SKM-1 (cell line): Measurements from ENCODE around the gene ADCY1.

ENCODE experiments used
- DNase-seq: peaks from one replicate; lab custom pipeline; 2025; ENCODE audit not compliant: unreplicated experiment; lab: John Stamatoyannopoulos, UW

ADCY1 gene

DNA sequence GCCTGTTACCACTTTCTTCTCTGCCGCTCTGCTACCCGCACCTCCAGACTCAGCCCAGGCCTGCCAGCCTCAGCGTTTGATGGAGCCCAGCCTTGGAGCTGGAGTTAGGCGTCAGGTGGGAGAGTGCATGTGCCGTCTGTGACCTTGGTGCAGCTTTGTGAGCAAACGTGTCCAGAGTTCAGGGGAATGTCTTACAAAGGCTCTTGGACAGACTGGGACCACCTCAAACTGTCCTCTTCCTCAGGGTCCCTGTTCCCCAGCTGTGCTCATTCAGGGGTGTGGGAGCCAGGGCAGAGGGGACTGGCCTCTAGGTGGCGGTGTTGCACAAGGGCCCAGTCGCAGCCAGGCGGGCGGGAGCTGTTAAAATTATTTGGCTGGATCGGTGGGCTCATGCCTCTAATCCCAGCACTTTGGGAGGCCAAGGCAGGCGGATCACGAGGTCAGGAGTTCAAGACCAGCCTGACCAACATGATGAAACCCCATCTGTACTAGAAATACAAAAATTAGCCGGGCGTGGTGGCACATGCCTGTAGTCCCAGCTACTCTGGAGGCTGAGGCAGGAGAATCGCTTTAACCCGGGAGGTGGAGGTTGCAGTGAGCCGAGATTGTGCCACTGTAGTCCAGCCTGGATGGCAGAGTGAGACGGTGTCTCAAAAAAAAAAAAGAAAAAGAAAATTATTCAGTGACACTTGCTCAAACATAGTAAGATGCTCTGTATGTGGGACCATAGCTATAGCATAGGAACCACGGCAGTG lies 89.2 kb downstream of the ADCY1 start:
- no peak for DNase-seq

DNA sequence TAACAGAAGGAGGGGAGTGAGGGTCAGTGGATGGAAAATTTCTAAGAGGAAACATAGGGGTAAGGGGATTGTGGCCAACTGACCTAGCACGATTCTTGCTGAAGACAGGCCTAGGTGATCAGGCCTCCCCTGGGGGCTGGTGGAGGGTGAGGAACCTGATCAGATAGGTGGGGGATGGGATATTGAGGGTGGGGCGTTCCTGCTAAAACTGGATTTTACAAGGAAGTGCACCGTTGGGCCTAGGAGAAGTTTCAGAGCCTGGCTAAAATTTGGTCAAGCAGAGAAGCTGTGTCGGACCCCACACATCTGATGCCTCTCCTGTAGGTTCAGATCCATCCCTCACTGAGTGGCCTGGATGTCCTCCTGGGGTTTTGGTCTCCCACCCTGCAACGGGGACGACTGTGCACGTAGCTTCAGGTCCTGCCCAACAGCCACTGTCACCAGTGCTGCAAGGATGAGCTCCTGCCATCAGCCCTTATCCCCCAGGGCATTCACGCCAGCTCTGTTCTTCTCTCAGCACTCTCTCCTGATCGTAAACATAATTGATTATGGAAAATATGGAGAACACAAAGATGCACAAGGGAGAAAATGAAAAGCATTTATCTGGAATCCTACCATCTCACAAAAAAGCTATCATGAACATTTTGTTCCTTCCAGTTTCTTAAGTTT lies 89.9 kb downstream of the ADCY1 start:
- DNase-seq = no peak

DNA sequence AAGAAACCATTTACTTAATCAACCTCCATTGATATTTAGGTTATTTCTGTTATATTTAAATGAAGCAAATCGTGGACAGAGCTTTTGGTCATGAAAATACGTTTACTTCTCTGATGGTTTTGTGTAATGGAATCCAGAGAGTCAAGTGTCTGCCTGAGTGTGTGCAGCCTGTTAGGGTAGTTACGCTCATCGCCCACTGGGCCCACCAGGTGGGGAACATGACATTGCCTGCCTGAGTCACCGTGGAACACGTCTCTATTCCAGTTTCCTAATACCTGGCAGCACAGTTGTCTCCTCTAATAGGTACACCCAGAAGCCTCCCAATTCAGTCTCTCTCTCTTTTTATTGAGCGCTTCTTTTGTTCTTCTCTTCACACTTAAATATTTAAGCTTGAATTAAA lies 91.0 kb downstream of the ADCY1 start:
- no peak for DNase-seq

DNA sequence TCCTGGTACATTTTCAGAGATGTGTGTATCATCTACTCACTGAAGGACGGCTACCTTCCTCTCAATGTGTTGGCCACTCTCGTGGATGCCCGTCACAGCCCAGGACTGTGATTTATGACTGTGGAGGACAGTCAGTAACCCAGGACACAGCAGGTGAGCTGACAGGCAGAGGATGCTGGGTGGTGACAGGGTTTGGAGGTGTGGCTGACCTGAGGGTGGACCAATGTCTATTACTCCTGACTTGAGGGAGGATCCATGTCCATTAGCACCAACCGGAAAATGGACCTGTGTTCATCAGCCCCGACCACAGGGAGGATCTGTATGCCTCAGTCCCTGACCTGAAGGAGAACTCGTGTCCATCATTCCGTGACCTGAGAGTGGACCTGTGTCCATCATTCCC lies 96.1 kb downstream of the ADCY1 start:
- DNase-seq = no peak

DNA sequence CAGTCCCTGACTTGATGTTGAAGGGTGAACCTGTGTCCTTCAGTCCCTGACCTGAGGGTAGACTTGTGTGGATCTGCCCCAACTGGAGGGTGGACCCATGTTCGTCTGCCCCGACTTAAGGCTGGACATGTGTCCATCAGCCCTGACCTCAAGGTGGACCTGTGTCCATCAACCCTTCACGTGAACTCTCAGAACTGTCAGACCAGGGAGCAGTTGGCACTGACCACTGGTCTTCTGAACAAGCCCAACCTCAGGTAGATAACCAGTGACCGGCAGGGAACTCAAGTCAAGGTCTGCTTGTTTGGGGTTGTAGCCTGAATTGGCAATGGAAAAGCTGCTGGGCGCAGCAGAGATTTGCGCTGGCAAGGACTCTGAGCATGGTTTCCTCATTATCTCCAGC lies 96.5 kb downstream of the ADCY1 start:
- no peak for DNase-seq

DNA sequence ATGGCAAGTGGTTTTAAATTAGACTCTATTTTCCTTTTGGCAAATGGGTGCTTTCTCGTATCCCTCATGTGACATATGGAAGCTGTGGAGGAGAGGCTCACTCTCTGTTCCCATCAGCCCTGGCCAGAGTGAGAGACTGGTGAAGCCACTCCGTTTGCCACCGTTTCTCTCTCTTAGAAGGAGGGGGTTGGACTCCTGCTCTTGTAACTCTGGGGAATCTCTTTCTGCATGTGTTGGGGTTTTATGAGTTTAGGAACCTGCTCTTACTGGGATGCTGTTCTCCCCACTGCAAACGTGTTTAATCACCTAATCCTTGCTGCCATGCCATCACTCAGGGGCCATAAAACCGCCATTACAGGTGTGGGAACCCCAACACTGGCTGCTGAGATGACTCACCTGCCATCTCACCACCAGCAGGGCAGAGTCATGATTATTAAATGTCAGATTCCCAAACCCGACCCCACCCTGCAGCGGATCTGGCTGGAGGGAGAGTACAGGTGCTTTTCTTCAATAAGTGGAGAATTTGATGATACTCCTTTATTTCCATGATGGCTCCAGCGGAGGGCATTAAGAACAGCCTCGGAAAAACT lies 103.2 kb downstream of the ADCY1 start:
- DNase-seq = no peak

DNA sequence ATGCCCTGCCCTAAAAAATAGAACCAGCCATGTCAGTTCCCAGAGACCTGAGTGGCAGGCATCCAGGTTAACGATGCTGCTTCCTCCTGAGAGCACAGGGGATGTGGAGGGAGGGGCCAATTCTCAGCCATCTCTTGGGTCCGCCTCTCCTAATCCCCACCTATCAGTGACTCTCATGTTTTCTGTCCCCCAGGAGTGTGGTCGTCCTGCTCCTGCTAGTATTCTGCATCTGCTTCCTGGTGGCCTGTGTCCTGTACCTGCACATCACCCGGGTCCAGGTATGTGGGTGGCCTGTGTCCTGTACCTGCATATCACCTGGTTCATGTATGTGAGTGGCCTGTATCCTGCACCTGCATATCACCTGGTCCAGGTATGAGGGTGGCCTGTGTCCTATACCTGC lies 105.3 kb downstream of the ADCY1 start:
- no peak for DNase-seq

DNA sequence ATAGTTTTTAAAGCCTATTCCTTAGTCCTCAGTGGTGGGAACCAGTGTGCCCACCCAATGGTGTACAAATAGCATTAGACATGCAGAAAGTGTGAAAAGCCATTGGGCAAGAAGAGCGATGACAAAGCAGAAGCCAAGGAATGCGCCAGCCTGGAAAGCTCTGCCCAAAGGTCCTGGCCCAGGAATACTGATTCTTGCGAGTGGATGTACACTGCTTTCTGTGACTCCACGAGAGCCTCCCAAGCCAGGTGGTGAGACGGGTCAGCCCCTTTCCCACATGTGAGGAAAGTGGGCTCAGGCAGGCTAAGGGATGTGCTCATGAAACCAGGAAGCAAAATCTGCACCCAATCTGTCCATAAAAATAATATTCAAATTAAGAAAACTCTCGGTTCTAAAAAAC lies 106.6 kb downstream of the ADCY1 start:
- no peak for DNase-seq

DNA sequence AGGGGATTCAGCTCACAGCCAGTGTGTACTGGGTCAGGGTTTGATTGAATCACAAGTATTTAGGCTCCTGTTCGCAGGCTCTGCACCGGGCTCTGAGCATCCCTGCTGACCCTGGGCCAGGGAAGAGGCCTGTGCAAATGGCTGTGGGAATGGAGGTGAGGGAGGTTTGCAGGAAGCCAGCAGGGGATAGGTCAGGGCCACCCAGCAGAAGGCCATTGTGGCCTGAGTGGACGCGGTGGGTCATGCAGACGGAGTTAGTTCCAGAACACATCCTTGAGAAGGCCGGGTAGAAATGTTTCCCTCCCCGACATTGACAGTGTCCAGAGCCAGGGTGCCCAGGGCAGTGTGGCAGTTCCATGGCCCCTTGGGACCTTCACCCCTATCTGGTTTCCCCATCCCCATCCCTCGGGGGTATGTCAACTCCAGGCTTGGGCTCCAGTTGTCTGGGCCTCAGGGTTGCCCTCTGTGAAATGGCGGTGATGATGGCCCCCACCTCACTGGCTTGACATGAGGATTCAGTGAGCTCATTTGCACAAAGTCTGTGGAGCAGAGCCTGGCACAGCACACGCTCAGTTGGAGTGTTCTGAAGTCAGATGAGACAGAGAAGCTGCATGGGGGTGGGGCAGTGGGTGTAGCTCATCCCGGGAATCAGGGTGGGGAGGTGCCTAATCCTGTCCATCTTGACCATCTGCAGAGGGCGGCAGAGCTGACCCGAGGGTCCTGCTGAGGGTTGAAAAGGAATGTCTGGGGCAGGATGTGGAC lies 107.6 kb downstream of the ADCY1 start:
- DNase-seq = no peak

DNA sequence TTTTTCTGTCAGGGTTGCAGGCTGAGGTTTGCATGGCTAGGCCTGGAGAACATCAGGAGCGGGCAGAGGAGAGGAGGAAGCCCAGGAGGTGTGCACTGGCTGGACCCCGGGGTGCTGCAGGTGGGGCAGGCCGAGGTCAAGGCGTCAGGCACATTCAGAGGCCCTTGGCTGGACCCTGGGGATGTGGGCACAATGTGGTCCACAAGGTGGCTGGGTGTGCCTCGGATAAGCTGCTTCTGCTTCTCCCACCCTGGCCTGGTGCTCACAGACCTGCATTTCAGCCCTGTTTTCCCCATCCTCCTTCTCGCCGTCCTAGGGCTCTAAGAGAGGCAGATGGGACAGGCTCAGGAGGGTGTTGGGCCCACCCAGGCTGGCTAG lies 108.2 kb downstream of the ADCY1 start:
- no peak for DNase-seq

DNA sequence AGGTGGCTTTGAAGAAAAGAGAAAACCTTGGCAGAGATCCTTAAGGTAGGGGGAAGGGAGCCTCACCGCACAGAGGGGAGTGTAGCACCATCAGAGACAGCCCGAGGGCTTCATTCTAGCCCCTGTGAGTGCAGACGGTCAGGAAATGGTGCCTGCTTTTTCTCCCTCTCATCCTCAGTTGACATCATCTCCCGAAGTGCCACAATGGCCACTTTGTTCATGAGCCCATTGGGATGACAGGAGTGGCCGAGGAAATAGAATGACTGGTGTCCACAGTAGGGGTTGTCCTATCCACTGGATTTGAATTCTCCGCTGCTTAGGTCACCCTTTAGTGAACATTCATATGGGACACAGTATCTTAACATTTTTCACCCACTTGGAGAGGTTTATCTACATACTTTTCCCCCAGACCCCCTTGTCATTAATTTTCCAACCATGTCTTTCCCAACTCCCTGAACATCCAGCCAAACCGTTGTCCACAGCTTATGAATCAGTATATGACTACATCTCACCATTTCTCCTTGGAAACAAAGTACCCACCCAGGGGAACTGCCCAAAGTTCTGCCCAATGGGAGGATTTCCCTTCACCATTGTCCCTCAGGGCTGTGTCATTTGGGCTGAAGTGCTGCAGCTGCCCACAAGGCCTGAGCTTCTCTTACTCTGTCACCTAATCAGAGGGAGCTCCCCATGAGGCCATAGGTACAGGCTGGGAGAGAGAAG lies 108.8 kb downstream of the ADCY1 start:
- DNase-seq = no peak

DNA sequence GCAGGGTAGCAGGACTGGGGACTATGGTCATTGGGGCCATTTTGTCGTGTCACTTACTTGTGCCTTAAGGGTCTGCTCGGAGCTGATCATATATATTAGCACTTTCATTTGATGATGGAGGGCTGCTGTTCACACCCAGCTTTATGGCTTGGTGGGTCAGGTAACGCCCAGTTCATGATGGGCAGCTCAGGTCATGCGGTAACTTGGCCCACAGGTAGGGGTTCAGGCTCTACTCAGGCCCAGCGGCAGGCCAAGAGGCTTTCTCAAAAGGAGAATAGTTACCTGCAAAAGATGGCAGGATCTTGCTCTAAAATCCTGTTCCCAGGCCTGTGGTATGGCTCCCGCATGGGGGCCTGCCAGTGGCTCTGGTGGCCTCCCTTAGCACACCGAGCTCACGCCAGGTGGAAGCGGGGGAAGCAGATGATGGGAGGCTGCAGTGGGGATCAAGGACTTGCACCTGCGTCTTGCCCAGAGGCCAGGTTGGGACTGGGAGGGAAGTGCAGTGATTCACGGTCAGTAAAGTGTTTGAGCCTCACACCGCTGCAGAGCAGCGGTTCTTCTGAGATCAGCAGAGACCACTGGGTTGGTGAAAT lies 109.5 kb downstream of the ADCY1 start:
- no peak for DNase-seq

DNA sequence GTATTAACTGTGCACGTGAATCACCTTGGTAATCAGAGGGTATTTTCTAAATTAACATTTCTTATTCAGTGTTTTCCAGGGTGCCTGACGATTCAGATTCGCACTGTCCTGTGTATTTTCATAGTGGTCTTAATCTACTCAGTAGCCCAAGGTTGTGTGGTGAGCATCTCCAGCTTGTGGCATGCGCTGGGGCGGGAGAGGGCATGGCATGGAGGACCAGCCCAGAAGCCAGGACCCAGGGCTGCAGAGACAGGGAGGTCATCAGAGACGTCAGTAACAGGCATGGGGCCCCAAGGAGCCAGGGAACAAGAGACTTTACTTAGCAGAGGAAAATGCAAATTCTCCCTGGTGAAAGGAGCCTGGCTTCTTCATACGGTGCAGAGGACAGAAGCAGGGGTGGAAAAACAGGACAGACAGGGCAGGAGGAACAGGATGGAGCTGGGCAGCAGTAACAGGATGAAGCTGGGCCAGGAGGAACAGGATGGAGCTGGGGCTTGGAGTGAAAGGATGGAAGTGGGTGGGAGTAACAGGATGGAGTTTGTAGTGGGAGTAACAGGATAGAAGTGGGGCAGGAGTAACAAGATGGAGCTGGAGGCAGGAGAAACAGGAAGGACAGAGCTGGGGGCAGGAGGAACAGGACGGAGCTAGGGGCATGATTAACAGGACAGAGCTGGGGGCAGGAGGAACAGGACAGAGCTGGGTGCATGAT lies 110.9 kb downstream of the ADCY1 start:
- DNase-seq = no peak

DNA sequence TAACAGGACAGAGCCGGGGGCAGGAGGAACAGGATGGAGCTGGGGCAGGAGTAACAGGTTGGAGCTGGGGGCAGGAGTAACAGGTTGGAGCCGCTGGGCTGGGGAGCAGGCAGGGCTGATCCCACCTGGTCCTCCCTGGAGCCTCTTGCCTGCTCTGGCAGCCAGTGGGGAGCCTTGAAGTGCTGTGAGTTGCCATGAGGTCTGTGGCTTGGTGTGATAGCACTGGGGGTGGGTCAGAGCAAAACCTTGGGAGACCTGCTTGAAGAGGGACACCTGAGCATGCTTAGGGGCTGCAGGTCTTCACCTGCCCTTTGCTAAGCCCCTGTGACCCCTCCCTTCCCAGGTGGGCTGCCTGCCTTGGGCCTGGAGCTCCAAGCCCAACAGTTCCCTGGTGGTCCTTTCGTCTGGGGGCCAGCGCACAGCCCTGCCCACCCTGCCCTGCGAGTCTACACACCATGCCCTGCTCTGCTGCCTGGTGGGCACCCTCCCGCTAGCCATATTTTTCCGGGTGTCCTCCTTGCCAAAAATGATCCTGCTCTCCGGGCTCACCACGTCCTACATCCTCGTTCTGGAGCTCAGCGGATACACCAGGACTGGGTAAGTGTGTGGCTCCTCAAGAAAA lies 111.6 kb downstream of the ADCY1 start:
- no peak for DNase-seq

DNA sequence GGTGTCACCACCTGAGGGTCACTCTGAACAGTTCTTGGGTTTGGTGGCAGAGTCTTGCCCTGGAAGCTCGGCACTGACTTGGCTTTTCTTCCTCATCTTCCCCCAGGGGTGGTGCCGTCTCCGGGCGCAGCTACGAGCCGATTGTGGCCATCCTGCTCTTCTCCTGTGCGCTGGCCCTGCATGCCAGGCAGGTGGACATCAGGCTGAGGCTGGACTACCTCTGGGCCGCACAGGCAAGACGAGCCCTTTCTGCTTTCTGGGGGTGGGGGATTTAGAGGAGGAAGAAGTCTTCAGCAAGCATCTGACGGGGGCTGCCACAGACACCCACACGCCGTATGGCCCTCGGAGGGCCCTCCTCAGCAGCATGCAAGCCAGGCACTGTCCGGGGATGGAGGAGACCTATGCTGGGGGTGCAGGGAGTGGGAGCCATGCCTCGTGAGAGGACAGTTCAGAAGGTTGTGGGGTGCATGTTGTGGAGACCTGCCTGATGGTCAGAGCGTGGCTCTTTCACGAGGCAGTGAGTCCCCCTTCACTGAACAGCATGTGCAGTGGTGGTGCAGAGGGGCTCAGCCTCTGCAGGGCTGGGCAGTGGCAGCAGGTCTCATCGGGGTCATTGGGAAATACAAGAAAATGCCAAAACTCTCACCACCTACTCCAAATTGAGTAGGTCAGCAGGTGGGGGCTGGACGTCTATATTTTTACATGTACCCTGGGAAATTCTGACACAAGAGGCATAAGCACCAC lies 112.4 kb downstream of the ADCY1 start:
- DNase-seq = no peak

DNA sequence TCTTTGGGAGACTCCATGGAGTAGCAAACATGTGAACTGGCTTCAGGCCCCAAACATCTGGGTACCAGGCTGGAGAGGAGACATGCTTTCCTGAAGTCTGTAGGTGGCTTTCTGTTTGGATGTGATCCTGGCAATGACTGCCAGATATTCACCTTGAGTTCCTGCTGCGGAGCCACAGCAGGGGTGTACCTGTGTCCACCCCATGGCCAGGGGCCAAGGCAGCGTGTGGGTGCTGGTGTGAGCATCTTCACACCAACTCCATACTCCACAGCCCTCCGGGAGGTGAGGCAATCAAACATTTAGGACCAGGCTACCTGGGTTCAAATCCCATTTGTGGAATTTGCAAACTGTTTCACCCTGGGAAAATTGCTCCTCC lies 113.0 kb downstream of the ADCY1 start:
- no peak for DNase-seq

DNA sequence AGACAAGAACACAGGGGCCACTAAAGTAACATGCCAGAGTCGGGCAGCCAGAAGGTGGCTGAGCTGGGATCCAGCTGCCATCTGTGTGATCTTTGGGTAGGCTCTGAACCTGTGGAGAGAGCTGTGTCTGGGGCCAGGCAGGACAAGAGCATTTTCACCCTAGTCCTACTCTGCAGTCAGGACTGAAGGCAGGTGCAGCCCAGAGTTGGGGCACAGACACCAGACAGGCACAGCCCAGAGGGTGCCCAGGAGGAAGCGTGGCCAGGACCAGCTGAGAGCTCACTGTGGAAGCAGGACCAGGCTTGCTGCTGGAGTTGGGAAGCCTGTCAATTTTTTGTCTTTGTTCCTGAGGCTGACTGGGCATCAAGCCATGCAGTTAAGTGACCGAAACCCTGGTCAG lies 113.6 kb downstream of the ADCY1 start:
- no peak for DNase-seq

DNA sequence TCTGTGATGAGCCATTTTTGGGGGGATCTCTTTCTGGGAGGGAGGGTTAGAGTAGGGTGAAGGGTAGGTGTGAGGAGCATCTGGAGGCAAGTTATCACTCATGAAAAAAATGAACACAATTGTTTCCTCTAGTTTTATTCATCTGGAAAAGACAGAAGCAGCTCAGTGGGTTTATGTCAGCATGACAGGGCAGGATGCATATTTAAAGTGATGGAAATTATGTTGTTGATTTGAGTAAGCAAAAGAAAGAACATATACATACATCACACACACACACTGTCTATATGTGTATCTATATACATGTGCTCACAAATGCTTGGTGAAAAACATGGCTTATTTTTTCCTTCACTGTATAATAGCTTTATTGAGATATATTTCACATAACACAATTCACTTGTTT lies 114.2 kb downstream of the ADCY1 start:
- no peak for DNase-seq
